HG02571 (cell line): ENCODE measurements around the gene HTT.
"Not testable (repeated sequence)": the region's sequence is repeated elsewhere in the genome, so short reads cannot be mapped to it uniquely, and the experiment has no call there.

Experiments
- ATAC-seq: cut with Tn5 transposase; IDR thresholded peaks from one replicate; pipeline ENCODE4 v1.9.1; 2021; ENCODE audit warnings: mild to moderate bottlenecking, moderate library complexity; ENCODE audit not compliant: unreplicated experiment

Gene HTT

GRCh38 chr4:3160438-3160837 lies 86.0 kb downstream of the HTT start:
- no peak for ATAC-seq

- ATAC-seq, result not testable (repeated sequence)
Observed at GRCh38 chr4:3161044-3161443, 86.6 kb downstream of the HTT start.

- not testable (repeated sequence) for ATAC-seq
Observed at GRCh38 chr4:3166434-3166833, 92.0 kb downstream of the HTT start.

GRCh38 chr4:3168029-3168428 lies 93.5 kb downstream of the HTT start:
- no peak for ATAC-seq

- ATAC-seq, result no peak
Observed at GRCh38 chr4:3174371-3175338, 100.2 kb downstream of the HTT start.

- ATAC-seq, result no peak
Observed at GRCh38 chr4:3176367-3177229, 102.1 kb downstream of the HTT start.

GRCh38 chr4:3177426-3177825 lies 102.9 kb downstream of the HTT start:
- no peak for ATAC-seq

- ATAC-seq, result no peak
Observed at GRCh38 chr4:3177905-3178304, 103.4 kb downstream of the HTT start.

GRCh38 chr4:3178351-3178750 lies 103.9 kb downstream of the HTT start:
- no peak for ATAC-seq

GRCh38 chr4:3179126-3179706 lies 104.7 kb downstream of the HTT start:
- no peak for ATAC-seq

GRCh38 chr4:3183008-3183407 lies 108.5 kb downstream of the HTT start:
- ATAC-seq, result no peak

GRCh38 chr4:3184725-3185124 lies 110.2 kb downstream of the HTT start:
- ATAC-seq, result no peak

- ATAC-seq, result no peak
Observed at GRCh38 chr4:3186609-3187008, 112.1 kb downstream of the HTT start.

GRCh38 chr4:3188118-3188517 lies 113.6 kb downstream of the HTT start:
- ATAC-seq, result no peak

GRCh38 chr4:3189459-3189858 lies 115.0 kb downstream of the HTT start:
- no peak for ATAC-seq

GRCh38 chr4:3190549-3190948 lies 116.1 kb downstream of the HTT start:
- no peak for ATAC-seq

GRCh38 chr4:3192188-3192587 lies 117.7 kb downstream of the HTT start:
- ATAC-seq, result no peak

GRCh38 chr4:3192827-3193226 lies 118.3 kb downstream of the HTT start:
- ATAC-seq, result no peak

- ATAC-seq, result no peak
Observed at GRCh38 chr4:3193531-3194203, 119.2 kb downstream of the HTT start.

- ATAC-seq, result no peak
Observed at GRCh38 chr4:3196670-3197359, 122.3 kb downstream of the HTT start.
